ENCODE measurements around the gene DMRTB1.

DNA sequence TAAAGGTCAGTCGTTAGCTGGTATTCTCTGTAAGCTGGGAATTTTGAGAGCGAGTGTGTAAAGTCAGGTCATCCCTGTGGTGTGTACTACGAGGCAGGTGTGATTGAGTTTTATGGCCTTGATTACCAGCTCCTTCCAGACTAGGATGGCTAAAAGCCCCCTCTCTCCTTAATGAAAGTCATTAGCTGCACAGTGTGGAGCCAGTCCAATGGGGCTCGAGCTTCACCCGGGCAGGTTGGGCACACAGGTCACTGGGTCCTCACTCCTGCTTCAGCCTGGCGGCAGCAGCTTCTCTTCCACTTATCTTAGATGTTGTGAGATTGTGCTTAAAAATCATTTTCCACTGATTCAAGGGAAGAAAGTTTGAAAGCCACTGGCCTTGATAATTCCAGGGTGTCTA, 3.0 kb downstream of the DMRTB1 start:
- TF ChIP-seq, protein P1, sequence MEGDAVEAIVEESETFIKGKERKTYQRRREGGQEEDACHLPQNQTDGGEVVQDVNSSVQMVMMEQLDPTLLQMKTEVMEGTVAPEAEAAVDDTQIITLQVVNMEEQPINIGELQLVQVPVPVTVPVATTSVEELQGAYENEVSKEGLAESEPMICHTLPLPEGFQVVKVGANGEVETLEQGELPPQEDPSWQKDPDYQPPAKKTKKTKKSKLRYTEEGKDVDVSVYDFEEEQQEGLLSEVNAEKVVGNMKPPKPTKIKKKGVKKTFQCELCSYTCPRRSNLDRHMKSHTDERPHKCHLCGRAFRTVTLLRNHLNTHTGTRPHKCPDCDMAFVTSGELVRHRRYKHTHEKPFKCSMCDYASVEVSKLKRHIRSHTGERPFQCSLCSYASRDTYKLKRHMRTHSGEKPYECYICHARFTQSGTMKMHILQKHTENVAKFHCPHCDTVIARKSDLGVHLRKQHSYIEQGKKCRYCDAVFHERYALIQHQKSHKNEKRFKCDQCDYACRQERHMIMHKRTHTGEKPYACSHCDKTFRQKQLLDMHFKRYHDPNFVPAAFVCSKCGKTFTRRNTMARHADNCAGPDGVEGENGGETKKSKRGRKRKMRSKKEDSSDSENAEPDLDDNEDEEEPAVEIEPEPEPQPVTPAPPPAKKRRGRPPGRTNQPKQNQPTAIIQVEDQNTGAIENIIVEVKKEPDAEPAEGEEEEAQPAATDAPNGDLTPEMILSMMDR (IDR thresholded peaks at IDR 0.05): no peak
- TF ChIP-seq POLR2A (IDR thresholded peaks at IDR 0.05): no peak

Data from Peyer's patch (tissue), 4 donors.